HepG2 (cell line): Measurements from ENCODE around the gene CCNG1. TPM values are rescaled to one million over a fixed set of nuclear protein-coding genes. Genes with fewer than 3 reads are reported as not detected.

Experiments used
- ATAC-seq: fragments of 200-7000 bp; cut with Tn5 transposase; 3 replicates; pipeline ENCODE4 v1.9.1; 2020; ENCODE audit warnings: mild to moderate bottlenecking, moderate library complexity
- BruUV-seq: library from RNA; stranded (reverse); fragments of 400-500 nt; replicated peaks from 2 replicates; lab custom pipeline; 2021; lab: Mats Ljungman, UMichigan
- CTCF ChIA-PET: fragments of 300-600 bp; formaldehyde crosslinking; extraction: SDS; loops from one replicate; lab custom pipeline; 2021; ENCODE audit warnings: low total read pairs, inconsistent platforms, low intra/inter-chr PET ratio; lab: Yijun Ruan, JAX
- POLR2A ChIA-PET: fragments of 350-600 bp; sonication (Branson Sonifier 250); formaldehyde crosslinking; loops from one replicate; lab custom pipeline; 2020; ENCODE audit warnings: antibody characterized with exemption, inconsistent platforms; lab: Yijun Ruan, JAX
- DNase-seq: peaks from one replicate; pipeline ENCODE4 v3.0.0-alpha.2; 2015; ENCODE audit warnings: low spot score
- FAIRE-seq: peaks from 3 replicates; lab custom pipeline; 2011; peaks lifted over from hg19 to GRCh38; lab: Jason Lieb, UNC
- H2AFZ ChIP-seq: one replicate; pipeline ENCODE4 v1.6.1; 2011; ENCODE audit warnings: low read length, inconsistent platforms
- H3K27ac ChIP-seq: fragments of 300-600 bp; 3 replicates; pipeline ENCODE4 v1.8.0; 2011; ENCODE audit warnings: mixed run types, mild to moderate bottlenecking, mixed read lengths, low read length, inconsistent platforms; ENCODE audit not compliant: insufficient read depth; ENCODE audit errors: extremely low read length
- H3K27me3 ChIP-seq, 2 experiments: fragments of 200-600 bp in 1 of 2; 2 replicates in 1 of 2; 3 replicates in 1 of 2; pipeline versions ENCODE4 v1.6.0 to v1.8.0; 2011; ENCODE audit warnings: low read length in 2 of 2, mild to moderate bottlenecking in 2 of 2, moderate library complexity in 2 of 2, inconsistent platforms in 1 of 2; ENCODE audit not compliant: insufficient read depth in 2 of 2, control insufficient read depth in 1 of 2
- H3K36me3 ChIP-seq, 2 experiments: fragments of 200-600 bp in 1 of 2; replicated peaks in 1 of 2; 2 replicates in 1 of 2; 3 replicates in 1 of 2; pipeline versions ENCODE4 v1.5.1 to v1.8.0; 2011; ENCODE audit warnings: low read length in 2 of 2, inconsistent platforms in 1 of 2; ENCODE audit not compliant: insufficient read depth in 2 of 2, control insufficient read depth in 1 of 2
- H3K4me1 ChIP-seq: 2 replicates; pipeline ENCODE4 v1.5.1; 2012; ENCODE audit warnings: low read length, inconsistent platforms; ENCODE audit not compliant: insufficient read depth
- H3K4me2 ChIP-seq: 2 replicates; pipeline ENCODE4 v1.6.0; 2011; ENCODE audit warnings: low read depth, low read length, inconsistent platforms
- H3K4me3 ChIP-seq, 3 experiments: fragments of 200-600 bp in 1 of 3; sonication (generic), shearing (Covaris generic) in 1 of 3; replicated peaks in 1 of 3; 2 replicates each; pipeline ENCODE4 v1.5.1; 2011 to 2016; ENCODE audit warnings: low read length in 3 of 3, inconsistent platforms in 2 of 3, low read depth in 2 of 3, mild to moderate bottlenecking in 2 of 3, control low read depth in 1 of 3, mixed read lengths in 1 of 3; ENCODE audit not compliant: insufficient read depth in 1 of 3
- H3K79me2 ChIP-seq: one replicate; pipeline ENCODE4 v1.6.1; 2011; ENCODE audit warnings: low read length, inconsistent platforms; ENCODE audit not compliant: insufficient read depth
- H3K9ac ChIP-seq: 2 replicates; pipeline ENCODE4 v1.6.0; 2011; ENCODE audit warnings: mild to moderate bottlenecking, low read depth, low read length, inconsistent platforms; ENCODE audit not compliant: insufficient read depth
- H3K9me3 ChIP-seq: 2 replicates; pipeline ENCODE4 v1.5.1; 2012; ENCODE audit warnings: mild to moderate bottlenecking, low read length
- H4K20me1 ChIP-seq: 2 replicates; pipeline ENCODE4 v1.6.0; 2011; ENCODE audit warnings: inconsistent platforms, mild to moderate bottlenecking, low read length, moderate library complexity; ENCODE audit not compliant: insufficient read depth
- ATF6 ChIP-seq: sonication (generic); formaldehyde crosslinking; conservative IDR thresholded peaks from 2 replicates; pipeline ENCODE4 v1.4.0; 2020; ENCODE audit warnings: missing genetic modification reagents
- HNRNPH1 ChIP-seq: fragments of 200-400 bp; formaldehyde crosslinking; optimal IDR thresholded peaks from 2 replicates; pipeline ENCODE3; 2017; ENCODE audit warnings: mild to moderate bottlenecking, low read depth, low read length
- HNRNPK ChIP-seq: fragments of 200-400 bp; formaldehyde crosslinking; IDR thresholded peaks from 2 replicates; pipeline ENCODE4 v1.6.1; 2018; ENCODE audit warnings: low read length, low read depth, moderate library complexity, mild to moderate bottlenecking; ENCODE audit not compliant: poor library complexity, severe bottlenecking
- PCBP2 ChIP-seq: fragments of 200-400 bp; formaldehyde crosslinking; optimal IDR thresholded peaks from 2 replicates; pipeline ENCODE3; 2018; ENCODE audit warnings: low read length, low read depth; ENCODE audit not compliant: poor library complexity, severe bottlenecking
- ZNF235 ChIP-seq: sonication (generic); formaldehyde crosslinking; IDR thresholded peaks from 2 replicates; pipeline ENCODE4 v1.8.1; 2023; ENCODE audit warnings: mild to moderate bottlenecking, missing genetic modification reagents, borderline replicate concordance
- ZNF446 ChIP-seq: sonication (generic); formaldehyde crosslinking; IDR thresholded peaks from 2 replicates; pipeline ENCODE4 v1.5.0; 2020; ENCODE audit warnings: mild to moderate bottlenecking, missing genetic modification reagents
- ZNF83 ChIP-seq: sonication (generic); formaldehyde crosslinking; IDR thresholded peaks from 2 replicates; pipeline ENCODE4 v1.4.0; 2020; ENCODE audit warnings: missing genetic modification reagents, mild to moderate bottlenecking, borderline replicate concordance
- WGBS: methylation state at CpG from one replicate; pipeline ENCODE4 v1.1.6; 2017; ENCODE audit warnings: low lambda C conversion rate; 5-methylcytosine and 5-hydroxymethylcytosine counted together
- in situ Hi-C: cut with HindIII; loops from 2 replicates; pipeline ENCODE4 v1.10.0; 2017; ENCODE audit warnings: low pct_unique_long_range_greater_than_20kb; ENCODE audit not compliant: extremely low pct_ligation_motif_present
- intact Hi-C: fragments of 100-400 bp; cut with micrococcal nuclease; formaldehyde crosslinking; loops from one replicate; pipeline ENCODE4 v1.10.0; 2022; ENCODE audit not compliant: unreplicated experiment
- polyA plus RNA-seq, 8 experiments: library from polyadenylated mRNA; depleted of rRNA in 3 of 8; stranded (reverse) in 7 of 8; unstranded in 1 of 8; fragments of >200 nt; fragmentation: Illumina TruSeq in 4 of 8; extraction: Trizol in 4 of 8; gene quantifications; 2 replicates each; pipeline versions ENCODE4 v1.2.1 to v1.2.3, GENCODE V29; 2011 to 2016; ENCODE audit warnings: low read depth in 4 of 8, missing spikeins in 1 of 8, mixed read lengths in 1 of 8; ENCODE audit not compliant: insufficient read depth in 1 of 8
- total RNA-seq, 5 experiments: library from RNA; depleted of rRNA; stranded (reverse); fragments of >200 nt; fragmentation: Illumina TruSeq; extraction: Trizol; gene quantifications; 2 replicates each; pipeline ENCODE4 v1.2.3, GENCODE V29; 2016; ENCODE audit warnings: low read depth in 1 of 5
- TF ChIP-seq, protein P1 (sequence below): sonication (generic); formaldehyde crosslinking; IDR thresholded peaks from 2 replicates; pipeline ENCODE4 v1.4.0; 2020; ENCODE audit warnings: missing genetic modification reagents, borderline replicate concordance

CCNG1 gene
- total and polyA plus RNA-seq, 2 of the 13 experiments (the other 11 are each of a cell fraction or from before 2014, with no cell fraction given) = 181 to 353 TPM

GRCh38 chr5:163402007-163402406, 35.4 kb upstream of the CCNG1 start (continued):
- no peak for TF ChIP-seq ZNF83 (CRISPR knock-in tag)
- TF ChIP-seq ZNF235 (CRISPR knock-in tag) = no peak
- TF ChIP-seq PCBP2 = no peak
- no peak for TF ChIP-seq ATF6 (CRISPR knock-in tag)
- no peak for TF ChIP-seq HNRNPH1
- no peak for TF ChIP-seq ZNF446 (CRISPR knock-in tag)

GRCh38 chr5:163404364-163405173, 32.8 kb upstream of the CCNG1 start:
- ChIA-PET POLR2A (no interaction called here), CTCF (no interaction called here)
- no peak overlapping the region for H2AFZ ChIP-seq
- H3K27me3 ChIP-seq = no peaks in the 10 kb centered on the region
- FAIRE-seq (no peak), DNase-seq (no peak), ATAC-seq (no peak)
- H3K4me3 ChIP-seq = no peak overlapping the region
- TF ChIP-seq, protein P1, sequence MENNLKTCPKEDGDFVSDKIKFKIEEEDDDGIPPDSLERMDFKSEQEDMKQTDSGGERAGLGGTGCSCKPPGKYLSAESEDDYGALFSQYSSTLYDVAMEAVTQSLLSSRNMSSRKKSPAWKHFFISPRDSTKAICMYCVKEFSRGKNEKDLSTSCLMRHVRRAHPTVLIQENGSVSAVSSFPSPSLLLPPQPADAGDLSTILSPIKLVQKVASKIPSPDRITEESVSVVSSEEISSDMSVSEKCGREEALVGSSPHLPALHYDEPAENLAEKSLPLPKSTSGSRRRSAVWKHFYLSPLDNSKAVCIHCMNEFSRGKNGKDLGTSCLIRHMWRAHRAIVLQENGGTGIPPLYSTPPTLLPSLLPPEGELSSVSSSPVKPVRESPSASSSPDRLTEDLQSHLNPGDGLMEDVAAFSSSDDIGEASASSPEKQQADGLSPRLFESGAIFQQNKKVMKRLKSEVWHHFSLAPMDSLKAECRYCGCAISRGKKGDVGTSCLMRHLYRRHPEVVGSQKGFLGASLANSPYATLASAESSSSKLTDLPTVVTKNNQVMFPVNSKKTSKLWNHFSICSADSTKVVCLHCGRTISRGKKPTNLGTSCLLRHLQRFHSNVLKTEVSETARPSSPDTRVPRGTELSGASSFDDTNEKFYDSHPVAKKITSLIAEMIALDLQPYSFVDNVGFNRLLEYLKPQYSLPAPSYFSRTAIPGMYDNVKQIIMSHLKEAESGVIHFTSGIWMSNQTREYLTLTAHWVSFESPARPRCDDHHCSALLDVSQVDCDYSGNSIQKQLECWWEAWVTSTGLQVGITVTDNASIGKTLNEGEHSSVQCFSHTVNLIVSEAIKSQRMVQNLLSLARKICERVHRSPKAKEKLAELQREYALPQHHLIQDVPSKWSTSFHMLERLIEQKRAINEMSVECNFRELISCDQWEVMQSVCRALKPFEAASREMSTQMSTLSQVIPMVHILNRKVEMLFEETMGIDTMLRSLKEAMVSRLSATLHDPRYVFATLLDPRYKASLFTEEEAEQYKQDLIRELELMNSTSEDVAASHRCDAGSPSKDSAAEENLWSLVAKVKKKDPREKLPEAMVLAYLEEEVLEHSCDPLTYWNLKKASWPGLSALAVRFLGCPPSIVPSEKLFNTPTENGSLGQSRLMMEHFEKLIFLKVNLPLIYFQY (CRISPR knock-in tag) = no peak
- peak; percentile 66 for TF ChIP-seq HNRNPK
- H3K4me2 ChIP-seq = no peak overlapping the region
- no peak overlapping the region for H3K9ac ChIP-seq
- no peaks in the 10 kb centered on the region for H4K20me1 ChIP-seq
- H3K79me2 ChIP-seq = no peaks in the 10 kb centered on the region
- no peaks in the 10 kb centered on the region for H3K9me3 ChIP-seq
- H3K4me1 ChIP-seq = no peaks in the 10 kb centered on the region
- in situ Hi-C loops (loop anchor here (25.0 kb wide), 1 partner anchor 1867 kb away; the partner anchor contains the start of gene GABRB2), intact Hi-C loops (loop anchor here (5.0 kb wide), 1 partner anchor 1552 kb away; no protein-coding TSS in a partner anchor)
- no peak overlapping the region for H3K27ac ChIP-seq
- WGBS = 49% methylated on average over 10 of the region's 10 CpGs
- BruUV-seq = no TSS peak
- H3K36me3 ChIP-seq = no peaks in the 10 kb centered on the region
